Inflammatory macrophage (primary cell): Measurements from ENCODE around the gene DNTTIP2.
"Not testable (repeated sequence)": the region's sequence is repeated elsewhere in the genome, so short reads cannot be mapped to it uniquely, and the experiment has no call there.

Experiments used
- DNase-seq, 2 donors: peaks; one replicate each; pipeline ENCODE4 v3.0.0-alpha.2; 2020 to 2022

Gene DNTTIP2

GRCh38 chr1:93841771-93842170 is 37.2 kb downstream of the DNTTIP2 start:
- no peak for DNase-seq

DNA sequence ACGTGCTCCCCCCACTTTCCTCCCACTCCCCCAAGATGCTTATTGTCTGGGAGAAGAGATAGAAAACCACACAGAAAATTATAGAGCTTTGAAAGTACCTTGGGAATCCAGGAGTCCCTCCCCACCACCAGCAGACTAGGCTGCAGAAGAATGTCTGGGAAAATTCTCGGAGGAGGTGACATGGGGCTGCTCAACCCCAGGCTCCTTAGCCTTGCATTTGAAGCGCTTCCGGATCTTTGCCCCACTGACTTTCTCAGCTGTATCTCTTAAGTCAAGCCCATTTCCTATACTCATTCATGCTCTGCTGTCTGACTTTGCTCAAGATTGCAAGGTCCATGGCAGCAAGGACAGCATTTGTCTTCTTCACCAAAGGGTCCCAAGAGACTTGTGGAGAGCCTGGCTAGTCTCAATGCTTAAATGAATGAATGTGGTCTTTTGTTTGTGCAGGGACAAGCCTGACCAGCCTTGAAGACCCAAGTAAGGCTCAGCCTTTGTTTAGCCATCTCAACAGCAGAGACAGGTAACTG is 38.0 kb downstream of the DNTTIP2 start:
- DNase-seq: no peak

- DNase-seq: no peak
Measured at GRCh38 chr1:93839753-93840152, 39.3 kb downstream of the DNTTIP2 start.

GRCh38 chr1:93839307-93839706 is 39.7 kb downstream of the DNTTIP2 start:
- DNase-seq: peak; percentile 79 to 87

GRCh38 chr1:93837961-93838360 is 41.0 kb downstream of the DNTTIP2 start:
- DNase-seq: no peak

DNA sequence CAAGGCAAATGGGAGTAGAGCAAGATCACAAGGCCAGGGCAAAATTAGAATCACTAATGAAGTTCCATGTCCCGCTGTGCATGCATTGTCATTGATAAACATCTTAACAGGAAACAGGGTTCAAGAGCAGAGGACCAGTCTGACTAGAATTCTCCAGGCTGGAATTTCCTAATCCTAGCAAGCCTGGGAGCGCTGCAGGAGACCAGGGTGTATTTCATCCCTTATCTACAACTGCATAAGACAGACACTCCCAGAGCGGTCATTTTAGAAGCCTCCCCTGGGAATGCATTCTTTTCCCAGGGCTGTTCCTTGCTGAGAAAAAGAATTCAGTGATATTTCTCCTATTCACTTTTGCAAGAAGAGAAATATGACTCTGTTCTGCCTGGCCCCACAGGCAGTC is 45.7 kb downstream of the DNTTIP2 start:
- not testable (repeated sequence) for DNase-seq

- no peak for DNase-seq
Measured at GRCh38 chr1:93829061-93829460, 49.9 kb downstream of the DNTTIP2 start.

DNA sequence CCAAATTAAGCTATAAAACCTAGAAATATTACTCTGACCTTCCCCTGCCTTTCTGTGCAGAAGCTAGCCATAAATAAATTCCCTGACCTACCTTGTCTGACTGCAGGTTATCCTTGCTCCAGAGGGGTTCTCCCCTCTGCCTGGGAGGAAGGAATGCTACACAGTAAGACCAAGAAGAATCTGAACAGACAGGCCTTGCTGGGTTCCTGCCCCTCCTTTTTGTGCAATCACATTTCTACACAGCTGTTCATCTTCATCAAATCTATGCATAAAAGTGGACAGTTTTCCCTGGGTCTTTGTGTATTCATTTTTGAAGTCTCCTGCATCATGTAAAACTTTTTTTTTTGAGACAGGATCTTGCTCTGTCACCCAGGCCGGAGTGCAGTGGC is 50.6 kb downstream of the DNTTIP2 start:
- no peak for DNase-seq

- DNase-seq: no peak
Measured at GRCh38 chr1:93827633-93828366, 51.2 kb downstream of the DNTTIP2 start.

- DNase-seq: no peak
Measured at GRCh38 chr1:93827128-93827527, 51.9 kb downstream of the DNTTIP2 start.

DNA sequence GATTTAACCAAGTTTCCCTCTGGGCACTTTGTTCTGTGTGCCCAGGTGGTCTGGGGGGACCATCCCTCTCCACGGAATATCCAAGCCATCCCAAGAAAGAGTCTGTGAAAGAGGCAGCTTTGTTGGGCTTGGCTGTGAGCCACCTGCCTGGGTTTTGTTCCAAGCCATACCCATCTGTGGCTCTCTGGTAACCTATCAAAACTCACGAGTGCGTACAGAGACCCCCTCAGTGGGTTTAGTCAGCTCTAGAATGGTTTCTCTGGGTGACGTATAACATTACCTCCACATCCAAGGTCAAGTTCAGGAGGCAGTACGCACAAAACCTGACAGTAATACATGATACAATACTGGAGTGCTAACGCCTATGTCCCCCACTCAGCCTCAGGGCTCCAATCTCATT is 54.2 kb downstream of the DNTTIP2 start:
- no peak for DNase-seq

DNA sequence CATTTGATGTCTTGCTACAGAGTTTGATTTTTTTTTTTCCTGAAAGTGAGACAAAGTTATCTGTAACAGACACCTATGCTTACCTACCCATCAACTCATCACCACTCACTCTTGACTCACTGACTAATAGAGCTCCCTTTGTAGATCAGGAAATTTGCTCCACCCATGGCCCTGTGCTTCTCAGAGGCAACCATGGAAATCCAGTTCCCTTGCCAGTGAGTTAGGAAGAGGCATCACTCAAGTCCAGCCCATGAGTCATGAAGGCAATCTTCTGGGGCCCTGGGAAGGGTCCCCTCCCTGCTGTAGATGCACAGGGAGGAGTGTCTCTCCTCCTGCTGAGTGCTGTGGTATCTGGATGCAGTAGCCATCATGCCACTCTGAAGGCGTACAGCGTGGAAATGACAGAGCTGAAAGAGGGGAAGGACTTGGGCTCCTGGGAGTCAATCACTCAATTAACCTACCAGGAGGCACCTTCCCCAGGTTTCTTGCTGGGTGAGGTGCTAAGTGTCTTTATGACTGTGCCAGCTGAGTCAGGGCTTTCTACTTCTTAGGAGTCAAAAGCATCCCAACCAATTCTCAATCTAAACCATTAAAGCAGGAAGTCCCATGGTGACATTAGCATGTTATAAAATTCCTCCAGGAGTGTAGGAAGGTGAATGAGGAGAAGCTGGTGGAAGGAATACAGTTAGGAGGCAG is 56.1 kb downstream of the DNTTIP2 start:
- DNase-seq: no peak

DNA sequence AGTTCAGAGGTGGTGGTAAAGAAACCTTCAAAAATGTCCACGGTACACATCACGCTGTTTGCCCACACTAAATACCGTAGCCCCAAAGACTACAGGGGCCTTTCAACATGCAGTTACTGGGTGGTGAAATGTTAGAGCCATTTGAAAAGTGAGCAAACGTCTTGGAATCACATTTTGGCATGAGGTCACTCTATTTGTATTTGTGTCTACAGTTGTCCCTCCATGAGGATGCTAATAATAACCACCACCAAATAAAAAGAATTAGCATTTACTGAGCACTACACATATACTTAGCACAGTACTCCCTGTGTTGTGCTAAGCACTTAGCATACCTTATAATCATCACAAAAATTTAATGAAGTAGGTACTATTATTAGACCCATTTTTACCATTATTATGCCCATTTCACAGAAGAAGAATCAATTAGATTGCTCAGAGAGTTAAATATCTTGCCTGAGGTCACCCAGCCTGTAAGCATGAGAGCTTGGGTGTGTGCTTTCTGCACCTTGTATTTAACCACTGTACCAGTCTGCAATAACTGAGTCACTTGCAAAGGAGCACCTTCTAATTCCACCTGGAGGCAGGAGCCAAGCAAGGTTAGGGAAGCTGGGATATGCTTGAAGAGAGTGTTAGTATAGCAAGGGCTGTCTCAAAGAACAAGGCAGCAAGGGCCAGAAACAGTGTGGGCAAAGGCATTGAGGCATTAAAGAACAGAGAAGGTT is 57.4 kb downstream of the DNTTIP2 start:
- DNase-seq: no peak

DNA sequence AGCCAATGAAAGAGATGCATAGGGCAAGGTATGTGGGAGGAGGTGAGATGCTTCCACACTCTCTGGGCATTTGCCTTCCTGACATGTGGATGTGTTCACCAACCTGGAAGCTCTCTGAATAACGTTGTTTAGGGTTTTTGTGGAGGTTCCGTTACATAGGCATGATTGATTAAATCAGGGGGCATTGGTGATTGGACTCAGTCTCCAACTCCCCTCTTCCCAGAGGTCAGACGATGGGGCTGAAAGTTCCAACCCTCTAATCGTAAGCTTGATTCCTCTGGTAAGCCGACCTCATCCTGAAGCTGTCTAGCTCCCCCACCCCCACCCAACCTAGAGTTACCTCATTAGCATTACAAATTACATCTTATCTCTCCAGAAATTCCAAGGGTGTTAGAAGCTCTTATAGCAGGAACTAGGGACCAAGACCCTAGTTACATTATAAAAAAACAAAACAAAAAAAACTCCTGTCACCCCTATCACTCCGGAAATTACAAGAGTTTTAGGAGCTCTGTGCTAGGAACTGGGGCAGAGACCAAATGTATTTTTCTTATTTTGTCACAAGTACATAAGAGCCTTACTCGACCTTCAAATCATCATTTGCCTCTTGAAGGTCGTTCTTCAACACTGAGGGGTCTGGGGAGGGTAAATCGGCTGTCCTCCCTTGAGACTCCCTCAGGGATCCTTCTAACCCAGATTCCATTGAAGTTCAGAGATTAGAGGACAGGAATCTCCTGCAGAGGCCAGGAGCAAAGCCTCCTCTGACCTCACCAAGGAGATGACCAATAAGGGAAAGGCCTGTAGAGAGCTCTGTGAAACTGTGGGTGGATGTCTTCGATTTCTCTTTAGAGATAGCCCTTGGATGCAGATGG is 58.2 kb downstream of the DNTTIP2 start:
- DNase-seq: no peak

DNA sequence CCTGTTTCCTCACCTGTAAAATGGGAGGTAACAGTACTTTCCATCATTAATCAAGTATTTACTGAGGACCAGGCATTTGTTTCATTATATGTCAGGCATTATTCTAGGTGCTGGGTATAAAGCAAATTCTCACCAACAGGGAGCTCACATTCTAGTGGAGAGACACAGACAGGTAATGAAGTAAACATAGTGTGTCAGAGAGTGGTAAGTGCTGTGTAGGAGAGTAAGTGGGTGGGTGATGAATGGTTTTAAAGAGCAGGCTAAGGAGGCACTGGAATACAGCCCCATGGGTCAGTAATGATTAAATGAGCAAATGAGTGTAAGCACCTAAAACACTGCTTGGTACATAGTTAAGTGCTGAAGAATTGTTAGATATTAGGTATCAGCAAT is 60.4 kb downstream of the DNTTIP2 start:
- no peak for DNase-seq

DNA sequence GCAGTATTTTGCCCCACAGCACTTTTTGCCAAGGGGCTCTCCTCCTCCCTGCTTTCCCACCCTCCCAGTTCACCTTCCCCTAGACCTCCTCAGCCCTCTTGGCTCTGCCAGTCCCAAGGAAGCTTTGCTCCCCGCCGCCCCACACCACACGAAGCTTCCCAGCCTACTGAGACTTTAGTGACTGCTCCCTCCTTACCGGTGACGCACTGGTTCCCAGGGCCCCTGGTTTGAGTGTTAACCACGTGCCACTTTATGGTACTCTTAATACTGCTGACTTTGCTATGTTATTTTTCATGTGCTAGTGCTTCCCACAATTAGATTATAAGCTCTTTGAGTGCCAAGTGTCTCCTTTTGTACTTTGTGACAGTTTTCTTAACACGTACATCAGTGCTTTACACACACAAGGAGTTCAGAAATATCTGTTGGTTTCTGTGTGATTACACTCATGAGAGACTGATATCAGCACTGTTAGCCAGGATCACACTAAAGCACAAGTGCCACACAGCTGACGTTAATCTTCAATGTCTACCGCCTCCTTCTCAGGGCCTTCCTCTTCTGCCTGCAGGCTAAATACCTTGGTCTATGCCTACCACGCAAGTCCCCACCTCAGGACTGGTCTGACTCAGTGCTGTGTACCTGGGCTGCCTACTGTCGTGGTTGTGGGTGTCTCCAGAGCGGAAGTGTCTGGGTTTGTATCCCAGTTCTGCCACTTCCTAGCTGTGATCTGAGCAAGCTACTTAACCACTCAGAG is 61.0 kb downstream of the DNTTIP2 start:
- DNase-seq: peak in 1 of 2 donors; percentile 4

DNA sequence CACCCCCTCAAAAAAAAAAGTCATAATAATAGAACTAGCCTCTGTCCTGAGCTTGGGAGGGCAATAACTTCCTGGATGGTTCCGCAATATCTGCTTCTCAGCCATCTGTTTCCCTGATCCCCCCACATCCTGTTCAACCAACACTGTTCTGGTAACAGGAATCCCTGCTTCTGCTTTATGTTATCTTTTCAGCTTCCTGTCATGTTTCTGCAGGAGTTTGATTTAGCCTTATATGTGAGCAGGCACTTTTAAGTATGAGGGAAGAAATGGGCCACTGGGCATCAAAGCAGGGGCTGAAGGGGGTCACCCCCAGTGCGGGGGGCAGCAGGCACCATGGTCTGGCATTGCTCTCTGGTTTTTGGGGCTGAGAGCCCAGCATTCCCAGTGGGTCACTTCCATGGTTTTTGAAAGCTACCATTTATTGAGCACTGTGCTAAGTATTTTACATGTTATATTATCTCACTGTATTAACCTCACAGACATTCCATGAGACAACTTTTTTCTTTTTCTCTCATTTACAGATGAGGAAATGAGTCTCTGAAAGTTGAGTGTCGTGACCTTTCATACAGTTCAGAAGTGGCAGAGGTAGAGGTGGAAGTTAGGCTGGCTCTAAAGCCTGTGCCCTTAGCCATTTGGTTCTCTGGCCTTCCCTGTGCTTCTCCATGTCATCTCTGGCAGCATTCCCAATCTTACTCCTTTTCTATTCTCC is 61.9 kb downstream of the DNTTIP2 start:
- peak; percentile 71 to 74 for DNase-seq
